ENCODE measurements around the gene CDH6. TPM values are rescaled to one million over a fixed set of nuclear protein-coding genes. Genes with fewer than 3 reads are reported as not detected.

CDH6 gene
- total RNA-seq, 2 donors from 2014 or later: not detected

DNA sequence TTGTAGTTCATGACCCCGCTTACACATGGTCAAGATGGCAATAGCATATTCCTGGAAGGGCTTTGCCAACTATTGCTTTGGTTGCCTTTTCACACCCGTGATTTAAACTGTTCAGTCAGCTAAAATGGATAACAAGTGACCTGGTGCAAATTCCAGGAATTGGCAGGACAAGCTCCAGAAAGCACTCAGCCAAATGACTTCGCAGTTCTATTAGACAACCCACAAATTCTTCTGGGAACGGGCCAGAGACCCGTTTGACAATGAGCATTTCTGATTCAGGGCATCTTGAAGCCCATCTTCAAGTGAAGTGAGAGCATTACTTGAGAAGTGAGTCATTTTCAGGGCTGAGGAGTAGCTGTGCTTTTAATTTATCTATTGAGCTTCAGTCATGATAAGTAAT, 173.5 kb downstream of the CDH6 start:
- no peaks in the 10 kb centered on the region for H3K36me3 Mint-ChIP-seq
- no peak for DNase-seq (ENCODE audit: low spot score in 2 of 2)
- no peak overlapping the region for H3K27ac Mint-ChIP-seq
- ATAC-seq: no peak
- peaks cover 7 to 11% of the 10 kb centered on the region in 2 donors for H3K9me3 Mint-ChIP-seq

GRCh38 chr5:31372124-31372523, 178.6 kb downstream of the CDH6 start:
- H3K9me3 Mint-ChIP-seq: peaks cover 7 to 8% of the 10 kb centered on the region in 2 donors
- H3K36me3 Mint-ChIP-seq: no peaks in the 10 kb centered on the region
- no peak for DNase-seq (ENCODE audit: low spot score in 2 of 2)
- ATAC-seq: no peak
- H3K27ac Mint-ChIP-seq: no peak overlapping the region

DNA sequence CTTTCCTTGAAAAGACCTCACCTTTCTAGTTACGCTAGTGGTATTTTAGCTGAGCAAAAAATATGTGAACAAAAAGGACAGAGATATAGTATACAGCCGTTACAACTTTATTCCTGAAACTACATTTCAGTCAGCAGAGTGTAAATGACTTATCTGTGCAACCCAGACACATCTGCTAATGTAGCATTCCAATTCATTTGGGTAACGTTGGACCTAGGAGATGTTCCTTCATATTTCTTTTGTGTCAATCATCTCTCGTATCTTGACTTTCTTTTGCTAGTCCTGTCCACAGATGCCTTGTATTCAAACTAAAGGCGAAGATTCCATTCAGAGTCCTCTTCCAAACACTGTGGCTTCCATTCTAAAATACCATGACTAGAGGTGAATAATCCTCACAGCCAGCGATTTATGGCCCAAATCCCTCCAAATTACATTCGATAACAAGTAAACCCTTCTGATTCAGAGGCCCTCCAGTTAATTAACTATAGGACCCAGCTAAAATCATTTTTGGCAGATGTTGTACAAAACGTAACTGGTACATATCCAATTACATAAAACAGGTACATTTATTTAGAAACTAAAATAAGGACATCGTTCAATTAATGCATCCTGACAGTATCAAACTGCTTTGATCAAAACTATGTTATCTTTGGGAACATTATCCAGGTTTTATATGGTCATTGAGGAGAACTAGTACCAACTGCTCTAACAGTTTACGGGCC, 182.7 kb downstream of the CDH6 start:
- DNase-seq (ENCODE audit: low spot score in 2 of 2) (no peak), ATAC-seq (no peak)
- Mint-ChIP-seq H3K9me3 (peaks cover 1 to 3% of the 10 kb centered on the region in 2 donors), H3K36me3 (no peaks in the 10 kb centered on the region), H3K27ac (no peak overlapping the region)

DNA sequence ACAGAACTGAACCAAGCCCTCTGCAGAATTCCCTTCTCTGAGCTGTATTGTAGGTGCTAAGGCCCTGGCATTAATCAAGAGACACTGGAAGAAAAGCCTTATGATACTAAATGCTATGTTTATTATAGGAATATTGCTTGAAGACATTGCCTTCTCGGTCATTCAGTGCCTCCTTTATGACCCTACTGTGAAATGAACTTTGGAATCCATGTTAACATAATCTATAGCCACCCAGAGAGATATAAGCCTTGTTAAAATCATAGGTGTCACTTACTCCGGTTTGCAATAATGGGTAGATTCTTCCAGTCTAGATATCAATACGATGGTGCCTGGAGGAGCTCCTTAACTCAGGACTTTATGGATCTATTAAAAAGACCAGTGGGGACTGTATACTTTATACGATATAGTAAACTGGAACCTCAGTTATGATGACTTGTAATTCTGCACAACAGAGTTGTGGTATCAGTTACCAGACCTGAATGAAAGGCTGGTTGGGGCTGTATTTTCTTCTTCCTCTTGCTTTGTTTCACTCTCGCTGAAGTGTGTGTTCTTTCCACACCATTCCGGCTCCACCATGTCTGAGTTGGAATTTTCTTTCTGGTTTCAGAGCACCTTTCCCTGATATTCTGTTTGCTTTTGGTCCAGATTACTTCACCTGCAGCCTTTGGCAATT, 183.9 kb downstream of the CDH6 start:
- H3K36me3 Mint-ChIP-seq: no peaks in the 10 kb centered on the region
- no peak overlapping the region for H3K27ac Mint-ChIP-seq
- no peaks in the 10 kb centered on the region for H3K9me3 Mint-ChIP-seq
- DNase-seq (ENCODE audit: low spot score in 2 of 2) (no peak), ATAC-seq (no peak)

DNA sequence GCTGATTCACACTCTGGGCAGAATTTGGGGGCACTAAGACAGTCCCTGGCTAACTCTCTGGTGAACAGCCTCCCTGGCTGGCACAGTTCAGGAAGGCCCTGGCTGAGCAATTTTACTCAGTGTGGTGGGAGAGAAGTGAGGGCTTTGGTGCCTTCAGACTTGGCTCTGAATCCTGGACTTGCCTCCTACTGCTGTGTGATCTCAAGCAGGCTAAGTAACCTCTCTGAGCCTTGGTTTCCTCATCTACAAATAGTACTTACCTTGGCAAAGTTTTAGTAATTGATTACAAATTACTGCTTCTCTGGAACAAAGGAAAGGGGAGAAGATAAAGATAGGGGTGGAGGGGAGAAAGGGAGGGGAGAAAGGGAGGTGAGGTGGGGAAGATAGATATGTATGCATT, 184.7 kb downstream of the CDH6 start:
- DNase-seq (ENCODE audit: low spot score in 2 of 2) (no peak), ATAC-seq (no peak)
- no peak overlapping the region for H3K27ac Mint-ChIP-seq
- H3K9me3 Mint-ChIP-seq: no peaks in the 10 kb centered on the region
- H3K36me3 Mint-ChIP-seq: no peaks in the 10 kb centered on the region
